SK-N-MC (cell line): ENCODE data around the gene SHISA9.

Source experiments
- DNase-seq: peaks from one replicate; pipeline ENCODE4 v3.0.0-alpha.2; 2011; ENCODE audit warnings: low read depth, low spot score
- H3K27ac ChIP-seq: fragments of 200-600 bp; sonication (generic); 2 replicates; pipeline ENCODE4 v1.5.1; 2016; ENCODE audit warnings: mixed run types
- H3K36me3 ChIP-seq: fragments of 200-600 bp; sonication (generic); 2 replicates; pipeline ENCODE4 v1.6.1; 2017; ENCODE audit warnings: antibody characterized with exemption, low read length, mixed read lengths; ENCODE audit not compliant: insufficient read depth
- H3K4me3 ChIP-seq: fragments of 200-600 bp; sonication (generic); 2 replicates; pipeline ENCODE4 v1.5.1; 2016
- H3K9ac ChIP-seq: fragments of 200-600 bp; sonication (generic); 2 replicates; pipeline ENCODE4 v1.8.0; 2017; ENCODE audit warnings: mixed run types, mixed read lengths; ENCODE audit not compliant: insufficient read length
- H3K9me3 ChIP-seq: fragments of 200-600 bp; sonication (generic); 2 replicates; pipeline ENCODE4 v1.6.1; 2017; ENCODE audit warnings: low read depth, mild to moderate bottlenecking, antibody characterized with exemption, low read length, moderate library complexity, mixed read lengths
- EZH2 ChIP-seq: fragments of 200-600 bp; sonication (generic); IDR thresholded peaks from one replicate; pipeline ENCODE4 v1.6.1; 2017; ENCODE audit warnings: antibody characterized with exemption
- FOXP2 ChIP-seq: optimal IDR thresholded peaks from 2 replicates; pipeline ENCODE3; 2011; ENCODE audit warnings: mild to moderate bottlenecking, moderate library complexity; ENCODE audit not compliant: insufficient read depth; ENCODE audit errors: extremely low read length, control extremely low read depth
- POLR2AphosphoS5 ChIP-seq: IDR thresholded peaks from 2 replicates; pipeline ENCODE4 v1.6.1; 2012; ENCODE audit warnings: mild to moderate bottlenecking, low read depth, low read length, borderline replicate concordance

The SHISA9 gene

GRCh38 chr16:12998361-12999085 is 97.1 kb downstream of the SHISA9 start:
- Histone ChIP-seq H3K9ac (no peak overlapping the region), H3K4me3 (no peak overlapping the region), H3K36me3 (no peaks in the 10 kb centered on the region), H3K9me3 (no peaks in the 10 kb centered on the region), H3K27ac (no peak overlapping the region)
- DNase-seq, result no peak
- no peak for TF ChIP-seq POLR2AphosphoS5
- no peak for TF ChIP-seq EZH2
- TF ChIP-seq FOXP2, result no peak

- H3K36me3 ChIP-seq, result no peaks in the 10 kb centered on the region
- H3K9me3 ChIP-seq, result no peaks in the 10 kb centered on the region
- H3K4me3 ChIP-seq, result no peak overlapping the region
- DNase-seq, result no peak
- no peak overlapping the region for H3K27ac ChIP-seq
- H3K9ac ChIP-seq, result no peak overlapping the region
- TF ChIP-seq POLR2AphosphoS5 (no peak), EZH2 (no peak), FOXP2 (no peak)
Observed at GRCh38 chr16:12999368-12999767, 98.0 kb downstream of the SHISA9 start.

- Histone ChIP-seq H3K36me3 (no peaks in the 10 kb centered on the region), H3K27ac (no peak overlapping the region), H3K9me3 (no peaks in the 10 kb centered on the region), H3K4me3 (no peak overlapping the region), H3K9ac (no peak overlapping the region)
- TF ChIP-seq EZH2, result no peak
- no peak for TF ChIP-seq POLR2AphosphoS5
- TF ChIP-seq FOXP2, result no peak
- DNase-seq, result no peak
Observed at GRCh38 chr16:13005721-13006247, 104.4 kb downstream of the SHISA9 start.

- no peak overlapping the region for H3K27ac ChIP-seq
- no peaks in the 10 kb centered on the region for H3K36me3 ChIP-seq
- DNase-seq, result no peak
- H3K9ac ChIP-seq, result no peak overlapping the region
- TF ChIP-seq EZH2, result no peak
- no peak for TF ChIP-seq FOXP2
- TF ChIP-seq POLR2AphosphoS5, result no peak
- no peaks in the 10 kb centered on the region for H3K9me3 ChIP-seq
- no peak overlapping the region for H3K4me3 ChIP-seq
Observed at GRCh38 chr16:13012601-13013000, 111.2 kb downstream of the SHISA9 start.

GRCh38 chr16:13013043-13013442 is 111.6 kb downstream of the SHISA9 start:
- Histone ChIP-seq H3K27ac (no peak overlapping the region), H3K9me3 (no peaks in the 10 kb centered on the region), H3K36me3 (no peaks in the 10 kb centered on the region), H3K4me3 (no peak overlapping the region), H3K9ac (no peak overlapping the region)
- DNase-seq, result no peak
- TF ChIP-seq EZH2, result no peak
- TF ChIP-seq POLR2AphosphoS5, result no peak
- TF ChIP-seq FOXP2, result no peak

- H3K9ac ChIP-seq, result no peak overlapping the region
- TF ChIP-seq FOXP2, result no peak
- no peak for TF ChIP-seq POLR2AphosphoS5
- TF ChIP-seq EZH2, result no peak
- DNase-seq, result no peak
- no peak overlapping the region for H3K4me3 ChIP-seq
- H3K36me3 ChIP-seq, result no peaks in the 10 kb centered on the region
- no peaks in the 10 kb centered on the region for H3K9me3 ChIP-seq
- H3K27ac ChIP-seq, result no peak overlapping the region
Observed at GRCh38 chr16:13014476-13014875, 113.1 kb downstream of the SHISA9 start.

GRCh38 chr16:13018026-13018425 is 116.6 kb downstream of the SHISA9 start:
- no peak overlapping the region for H3K9ac ChIP-seq
- DNase-seq, result no peak
- H3K9me3 ChIP-seq, result no peaks in the 10 kb centered on the region
- no peaks in the 10 kb centered on the region for H3K36me3 ChIP-seq
- no peak overlapping the region for H3K27ac ChIP-seq
- TF ChIP-seq POLR2AphosphoS5, result no peak
- no peak overlapping the region for H3K4me3 ChIP-seq

GRCh38 chr16:13021996-13022395 is 120.6 kb downstream of the SHISA9 start:
- H3K9me3 ChIP-seq, result no peaks in the 10 kb centered on the region
- no peak overlapping the region for H3K4me3 ChIP-seq
- no peak overlapping the region for H3K27ac ChIP-seq
- no peak for DNase-seq
- TF ChIP-seq POLR2AphosphoS5, result no peak
- TF ChIP-seq FOXP2, result no peak
- TF ChIP-seq EZH2, result no peak
- H3K9ac ChIP-seq, result no peak overlapping the region
- H3K36me3 ChIP-seq, result no peaks in the 10 kb centered on the region

GRCh38 chr16:13029786-13030185 is 128.4 kb downstream of the SHISA9 start:
- TF ChIP-seq POLR2AphosphoS5 (no peak), EZH2 (no peak), FOXP2 (no peak)
- Histone ChIP-seq H3K4me3 (no peak overlapping the region), H3K9ac (no peak overlapping the region)

More at GRCh38 chr16:13029786-13030185, 128.4 kb downstream of the SHISA9 start:
- no peak overlapping the region for H3K27ac ChIP-seq
- no peaks in the 10 kb centered on the region for H3K36me3 ChIP-seq
- no peak for DNase-seq
- H3K9me3 ChIP-seq, result no peaks in the 10 kb centered on the region
